Measurements from ENCODE around the gene RLN2. TPM values are rescaled to one million over a fixed set of nuclear protein-coding genes. Genes with fewer than 3 reads are reported as not detected.
"Not testable (repeated sequence)": the region's sequence is repeated elsewhere in the genome, so short reads cannot be mapped to it uniquely, and the experiment has no call there.

RLN2 gene
- total RNA-seq, 4 donors from 2014 or later: not detected

DNA sequence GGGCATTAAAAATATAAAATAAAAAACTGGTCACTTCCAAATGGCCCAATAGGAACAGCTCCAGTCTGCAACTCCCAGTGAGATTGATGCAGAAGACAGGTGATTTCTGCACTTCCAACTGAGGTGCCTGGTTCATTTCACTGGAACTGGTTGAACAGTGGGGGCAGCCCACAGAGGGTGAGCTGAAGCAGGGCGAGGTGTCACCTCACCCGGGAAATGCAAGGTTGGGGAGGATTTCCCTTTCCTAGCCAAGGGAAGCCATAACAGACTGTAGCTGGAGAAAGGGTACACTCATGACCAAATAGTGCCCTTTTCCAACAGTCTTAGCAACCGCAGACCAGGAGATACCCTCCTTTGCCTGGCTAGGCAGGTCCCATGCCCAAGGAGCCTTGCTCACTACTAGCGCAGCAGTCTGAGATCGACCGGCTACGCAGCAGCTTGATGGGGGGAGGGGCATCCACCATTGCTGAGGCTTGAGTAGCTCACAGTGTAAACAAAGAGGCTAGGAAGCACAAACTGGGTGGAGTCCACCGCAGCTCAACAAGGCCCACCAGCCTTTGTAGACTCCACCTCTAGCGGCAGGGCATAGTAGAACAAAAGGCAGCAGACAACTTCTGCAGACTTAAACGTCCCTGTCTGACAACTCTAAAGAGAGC, 22.5 kb upstream of the RLN2 start:
- 66 to 68% methylated on average over 10 of the region's 10 CpGs for WGBS, 2 donors
- no peak for DNase-seq (ENCODE audit: low spot score in 2 of 2)

DNA sequence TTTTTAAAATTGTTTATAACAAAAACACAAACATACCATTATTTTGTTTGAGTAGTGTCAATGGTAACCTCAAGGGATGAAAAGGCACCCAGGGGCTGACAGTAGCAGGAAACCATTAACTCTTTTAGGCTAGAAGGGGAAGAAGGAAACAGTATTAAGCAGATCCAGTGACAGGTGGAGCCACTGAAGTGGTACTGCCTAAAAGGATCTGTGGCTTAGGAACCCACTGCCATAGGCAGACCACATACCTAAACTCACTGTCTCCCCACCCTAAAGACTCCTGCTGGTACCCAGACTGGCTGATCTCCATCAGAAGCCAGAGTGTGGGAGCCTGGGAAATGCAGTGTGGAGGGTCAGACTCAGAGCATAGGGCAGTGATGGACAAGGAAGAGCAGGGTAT, 21.7 kb upstream of the RLN2 start:
- Histone ChIP-seq H3K27me3 (no peaks in the 10 kb centered on the region), H3K27ac (no peak overlapping the region), H3K4me3 (no peak overlapping the region), H3K9me3 (no peaks in the 10 kb centered on the region), H3K4me1 (no peaks in the 10 kb centered on the region), H3K36me3 (no peaks in the 10 kb centered on the region)
- TF ChIP-seq POLR2A (IDR thresholded peaks at IDR 0.05) (no peak), EP300 (IDR thresholded peaks at IDR 0.05) (no peak)
- TF ChIP-seq, protein P1, sequence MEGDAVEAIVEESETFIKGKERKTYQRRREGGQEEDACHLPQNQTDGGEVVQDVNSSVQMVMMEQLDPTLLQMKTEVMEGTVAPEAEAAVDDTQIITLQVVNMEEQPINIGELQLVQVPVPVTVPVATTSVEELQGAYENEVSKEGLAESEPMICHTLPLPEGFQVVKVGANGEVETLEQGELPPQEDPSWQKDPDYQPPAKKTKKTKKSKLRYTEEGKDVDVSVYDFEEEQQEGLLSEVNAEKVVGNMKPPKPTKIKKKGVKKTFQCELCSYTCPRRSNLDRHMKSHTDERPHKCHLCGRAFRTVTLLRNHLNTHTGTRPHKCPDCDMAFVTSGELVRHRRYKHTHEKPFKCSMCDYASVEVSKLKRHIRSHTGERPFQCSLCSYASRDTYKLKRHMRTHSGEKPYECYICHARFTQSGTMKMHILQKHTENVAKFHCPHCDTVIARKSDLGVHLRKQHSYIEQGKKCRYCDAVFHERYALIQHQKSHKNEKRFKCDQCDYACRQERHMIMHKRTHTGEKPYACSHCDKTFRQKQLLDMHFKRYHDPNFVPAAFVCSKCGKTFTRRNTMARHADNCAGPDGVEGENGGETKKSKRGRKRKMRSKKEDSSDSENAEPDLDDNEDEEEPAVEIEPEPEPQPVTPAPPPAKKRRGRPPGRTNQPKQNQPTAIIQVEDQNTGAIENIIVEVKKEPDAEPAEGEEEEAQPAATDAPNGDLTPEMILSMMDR (IDR thresholded peaks at IDR 0.05): no peak
- no peak for DNase-seq (ENCODE audit: low spot score in 2 of 2)

More for the DNA sequence above, 22.5 kb upstream of the RLN2 start:
- no peaks in the 10 kb centered on the region for H3K36me3 ChIP-seq
- no peaks in the 10 kb centered on the region for H3K9me3 ChIP-seq
- H3K27ac ChIP-seq: no peak overlapping the region
- H3K27me3 ChIP-seq: no peaks in the 10 kb centered on the region
- TF ChIP-seq, protein P1 (IDR thresholded peaks at IDR 0.05): no peak
- no peak for TF ChIP-seq POLR2A (IDR thresholded peaks at IDR 0.05)
- TF ChIP-seq EP300 (IDR thresholded peaks at IDR 0.05): no peak
- H3K4me3 ChIP-seq: no peak overlapping the region
- H3K4me1 ChIP-seq: no peaks in the 10 kb centered on the region

DNA sequence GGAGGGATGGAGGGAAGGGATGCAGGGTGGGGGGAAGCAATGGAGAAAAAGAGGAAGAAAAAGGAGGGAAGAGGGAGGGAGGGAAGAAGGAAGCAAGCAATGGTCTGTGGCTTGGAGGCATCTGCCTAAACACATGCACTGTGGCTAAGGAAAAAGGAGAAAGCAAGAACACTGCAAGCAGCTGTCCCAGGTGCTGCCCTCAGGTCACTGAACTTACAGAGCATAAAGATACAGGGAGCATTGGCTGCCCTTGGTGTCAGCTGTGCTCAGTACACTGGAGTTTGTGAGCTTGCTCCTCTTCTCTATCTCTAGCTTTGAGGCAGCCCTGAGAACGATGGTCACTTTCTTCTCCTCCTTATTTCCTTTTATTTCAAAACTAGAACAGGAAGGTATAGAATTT, 17.1 kb upstream of the RLN2 start:
- H3K4me1 ChIP-seq; H3K4me3 ChIP-seq; H3K27me3 ChIP-seq; DNase-seq (ENCODE audit: low spot score in 2 of 2); H3K9me3 ChIP-seq; H3K36me3 ChIP-seq; H3K27ac ChIP-seq: not testable (repeated sequence)
- WGBS, 2 donors: 77 to 82% methylated on average over 1 of the region's 1 CpG

DNA sequence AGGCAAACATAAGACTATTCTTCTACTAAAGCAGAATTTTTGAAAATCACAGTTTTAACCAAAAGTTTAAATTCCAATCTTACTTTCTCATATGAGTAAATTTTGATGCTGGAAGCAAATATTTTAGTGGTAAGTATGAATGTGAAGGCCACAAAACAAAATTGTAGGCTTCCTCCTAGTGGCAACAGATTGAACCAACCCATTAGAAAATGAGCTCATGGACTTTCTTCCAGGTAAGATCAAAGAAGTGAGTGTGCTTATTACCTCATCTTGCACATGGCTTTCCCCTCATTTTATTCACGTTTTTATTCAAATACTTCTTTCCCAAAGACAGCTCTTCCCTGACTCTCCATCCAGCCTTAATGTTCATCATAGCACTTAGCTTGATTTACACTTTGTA, 16.5 kb upstream of the RLN2 start:
- Histone ChIP-seq H3K4me1 (no peaks in the 10 kb centered on the region), H3K4me3 (no peak overlapping the region), H3K27ac (no peak overlapping the region), H3K27me3 (no peaks in the 10 kb centered on the region), H3K9me3 (peaks cover 0 to 7% (median 3%) of the 10 kb centered on the region in 4 donors), H3K36me3 (no peaks in the 10 kb centered on the region)
- WGBS, 2 donors: 17 to 34% methylated on average over 1 of the region's 1 CpG
- no peak for DNase-seq (ENCODE audit: low spot score in 2 of 2)
- no peak for TF ChIP-seq EP300 (IDR thresholded peaks at IDR 0.05)
- TF ChIP-seq, protein P1 (IDR thresholded peaks at IDR 0.05): no peak
- TF ChIP-seq POLR2A (IDR thresholded peaks at IDR 0.05): no peak

DNA sequence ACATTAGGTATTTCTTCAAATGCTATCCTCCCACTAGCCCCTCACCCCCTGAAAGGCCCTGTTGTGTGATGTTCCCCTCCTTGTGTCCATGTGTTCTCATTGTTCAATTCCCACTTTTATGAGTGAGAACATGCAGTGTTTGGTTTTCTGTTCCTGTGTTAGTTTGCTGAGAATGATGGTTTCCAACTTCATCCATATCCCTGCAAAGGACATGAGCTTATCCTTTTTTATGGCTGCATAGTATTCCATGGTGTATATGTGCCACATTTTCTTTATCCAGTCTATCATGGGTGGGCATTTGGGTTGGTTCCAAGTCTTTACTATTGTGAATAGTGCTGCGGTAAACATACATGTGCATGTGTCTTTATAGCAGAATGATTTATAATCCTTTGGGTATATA, 11.9 kb upstream of the RLN2 start:
- not testable (repeated sequence) for H3K4me1 ChIP-seq; H3K27me3 ChIP-seq; H3K27ac ChIP-seq; H3K36me3 ChIP-seq; H3K4me3 ChIP-seq; DNase-seq (ENCODE audit: low spot score in 2 of 2)
- 95 to 100% methylated on average over 1 of the region's 1 CpG for WGBS, 2 donors
- H3K9me3 ChIP-seq: peaks cover 0 to 26% (median 6%) of the 10 kb centered on the region in 4 donors

DNA sequence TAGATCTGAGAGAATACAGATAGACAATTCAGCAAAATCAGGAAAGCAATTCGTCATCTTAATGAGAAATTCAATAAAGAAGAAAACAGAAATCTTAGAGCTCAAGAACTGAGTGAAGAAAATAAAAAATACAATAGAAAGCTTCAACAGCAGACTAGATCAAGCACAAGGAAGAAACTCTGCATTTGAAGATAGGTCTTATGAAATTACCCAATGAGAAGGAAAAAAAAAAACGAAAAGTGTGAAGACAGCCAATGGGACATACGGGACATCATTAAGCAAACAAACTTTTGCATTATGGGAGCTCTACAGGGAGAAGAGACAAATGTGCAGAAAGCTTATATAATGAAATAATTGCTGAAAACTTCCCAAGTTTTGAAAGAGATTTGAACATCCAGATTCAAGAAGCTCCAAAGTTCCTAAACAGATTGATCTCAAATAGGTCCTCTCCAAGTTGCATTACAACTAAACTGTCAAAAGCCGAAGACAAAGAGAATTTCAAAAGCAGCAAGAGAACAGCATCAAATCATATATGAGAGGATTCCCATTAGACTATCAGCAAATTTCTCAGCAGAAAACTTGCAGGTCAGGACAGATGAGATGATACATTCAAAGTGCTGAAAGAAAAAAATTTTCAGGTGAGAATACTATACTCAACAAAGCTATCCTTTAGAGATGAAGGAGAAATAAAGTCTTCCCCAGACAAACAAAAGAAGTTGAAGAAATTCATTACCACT, 10.8 kb upstream of the RLN2 start:
- no peaks in the 10 kb centered on the region for H3K4me1 ChIP-seq
- no peak overlapping the region for H3K27ac ChIP-seq
- DNase-seq (ENCODE audit: low spot score in 2 of 2): no peak
- H3K27me3 ChIP-seq: no peaks in the 10 kb centered on the region
- WGBS, 2 donors: 67% methylated on average over 4 of the region's 4 CpGs
- TF ChIP-seq, protein P1 (IDR thresholded peaks at IDR 0.05): no peak
- TF ChIP-seq EP300 (IDR thresholded peaks at IDR 0.05) (no peak), POLR2A (IDR thresholded peaks at IDR 0.05) (no peak)
- H3K9me3 ChIP-seq: peaks cover 0 to 26% (median 6%) of the 10 kb centered on the region in 4 donors
- H3K4me3 ChIP-seq: no peak overlapping the region
- no peaks in the 10 kb centered on the region for H3K36me3 ChIP-seq
